Measurements from ENCODE around the gene AR.

AR gene

GRCh38 chrX:67610282-67610681 lies 66.5 kb downstream of the AR start:
- TF ChIP-seq CTCF (conservative IDR thresholded peaks at IDR 0.05; ENCODE audit: control insufficient read depth, insufficient read depth, low read depth, low read length): no peak
- no peak for DNase-seq (ENCODE audit: low read depth)
- no peak overlapping the region for H3K4me3 ChIP-seq (ENCODE audit: control insufficient read depth, low read depth, low read length)

DNA sequence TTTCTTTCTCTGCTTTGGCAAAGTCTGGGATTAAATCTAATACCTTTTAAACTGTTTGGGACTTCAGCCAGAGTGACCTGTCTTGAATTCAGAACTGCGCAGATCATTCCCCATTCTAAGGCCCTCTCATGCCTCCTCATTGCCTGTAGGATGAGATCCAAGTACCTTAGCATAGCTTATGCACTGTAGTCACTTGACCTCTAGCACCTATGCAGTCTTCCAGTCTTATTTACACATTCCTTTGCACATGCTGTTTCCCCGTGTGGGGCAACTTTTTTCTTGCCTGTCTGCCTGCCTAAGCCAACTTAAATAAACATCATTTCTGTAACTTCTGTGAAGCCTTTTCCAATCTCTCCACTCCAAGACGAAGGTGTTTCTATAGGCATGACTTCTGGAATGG lies 68.4 kb downstream of the AR start:
- no peak overlapping the region for H3K4me3 ChIP-seq (ENCODE audit: control insufficient read depth, low read depth, low read length)
- DNase-seq (ENCODE audit: low read depth): peak; percentile 58
- no peak for TF ChIP-seq CTCF (conservative IDR thresholded peaks at IDR 0.05; ENCODE audit: control insufficient read depth, insufficient read depth, low read depth, low read length)

GRCh38 chrX:67613366-67613765 lies 69.5 kb downstream of the AR start:
- peak; percentile 40 for DNase-seq (ENCODE audit: low read depth)
- no peak overlapping the region for H3K4me3 ChIP-seq (ENCODE audit: control insufficient read depth, low read depth, low read length)
- no peak for TF ChIP-seq CTCF (conservative IDR thresholded peaks at IDR 0.05; ENCODE audit: control insufficient read depth, insufficient read depth, low read depth, low read length)

DNA sequence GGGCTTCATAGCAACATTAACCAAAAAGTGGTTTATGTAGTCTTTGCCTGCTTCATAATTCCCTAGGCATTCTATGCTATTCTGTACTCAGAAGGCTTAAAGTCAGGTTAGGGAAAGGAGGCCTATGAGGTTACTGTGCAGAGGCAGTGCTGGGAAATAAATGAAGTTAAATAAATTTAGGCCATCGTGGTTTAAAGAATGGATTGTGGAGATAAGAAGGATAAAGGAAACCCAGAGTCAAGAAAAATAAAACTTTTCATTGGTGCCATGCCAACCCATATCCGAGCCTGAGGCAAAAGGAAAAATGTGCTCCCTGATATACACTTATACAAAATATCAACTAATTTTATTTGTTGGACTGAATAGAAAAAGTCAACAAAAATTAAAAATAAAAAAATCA lies 70.2 kb downstream of the AR start:
- no peak for DNase-seq (ENCODE audit: low read depth)
- TF ChIP-seq CTCF (conservative IDR thresholded peaks at IDR 0.05; ENCODE audit: control insufficient read depth, insufficient read depth, low read depth, low read length): no peak
- H3K4me3 ChIP-seq (ENCODE audit: control insufficient read depth, low read depth, low read length): no peak overlapping the region

GRCh38 chrX:67614423-67614822 lies 70.6 kb downstream of the AR start:
- TF ChIP-seq CTCF (conservative IDR thresholded peaks at IDR 0.05; ENCODE audit: control insufficient read depth, insufficient read depth, low read depth, low read length): no peak
- DNase-seq (ENCODE audit: low read depth): peak; percentile 84
- no peak overlapping the region for H3K4me3 ChIP-seq (ENCODE audit: control insufficient read depth, low read depth, low read length)

GRCh38 chrX:67619253-67619652 lies 75.4 kb downstream of the AR start:
- no peak for TF ChIP-seq CTCF (conservative IDR thresholded peaks at IDR 0.05; ENCODE audit: control insufficient read depth, insufficient read depth, low read depth, low read length)
- no peak overlapping the region for H3K4me3 ChIP-seq (ENCODE audit: control insufficient read depth, low read depth, low read length)
- peak; percentile 89 for DNase-seq (ENCODE audit: low read depth)

DNA sequence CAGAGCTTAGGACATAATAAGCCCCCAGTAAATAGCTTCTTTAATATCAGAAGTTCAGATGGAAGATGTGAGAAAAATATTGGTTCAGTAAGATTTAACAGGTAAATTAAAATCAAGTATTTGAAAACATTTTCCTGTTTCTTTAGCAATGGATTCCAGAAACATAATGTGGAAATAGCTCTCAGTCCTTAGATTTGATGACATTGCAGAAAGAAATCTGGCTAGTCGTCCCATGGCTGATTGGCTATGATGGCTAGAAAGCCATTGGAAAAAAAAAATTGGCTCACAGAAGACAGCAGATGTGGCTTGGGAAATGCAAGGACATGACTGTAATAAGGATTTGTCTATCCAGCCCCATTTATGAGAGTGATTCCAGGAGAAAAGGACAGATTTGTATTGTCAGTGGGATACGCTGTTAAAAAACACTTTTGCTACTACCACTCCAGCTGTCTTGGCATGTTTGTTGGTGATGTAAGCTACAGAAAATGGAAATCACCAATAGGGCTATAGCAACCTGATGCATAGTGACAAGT lies 78.3 kb downstream of the AR start:
- no peak for TF ChIP-seq CTCF (conservative IDR thresholded peaks at IDR 0.05; ENCODE audit: control insufficient read depth, insufficient read depth, low read depth, low read length)
- H3K4me3 ChIP-seq (ENCODE audit: control insufficient read depth, low read depth, low read length): no peak overlapping the region
- DNase-seq (ENCODE audit: low read depth): no peak

Data from fibroblast of mammary gland (primary cell).